Measurements from ENCODE around the gene PDE8A.

The PDE8A gene

GRCh38 chr15:85128621-85129020 lies 147.0 kb downstream of the PDE8A start:
- H3K4me1 Mint-ChIP-seq (ENCODE audit: low read depth): peaks cover 6% of the 10 kb centered on the region
- no peaks in the 10 kb centered on the region for H3K9me3 Mint-ChIP-seq
- no peak overlapping the region for H3K27ac Mint-ChIP-seq
- H3K36me3 Mint-ChIP-seq (ENCODE audit: low read depth): peaks cover 95% of the 10 kb centered on the region
- DNase-seq: no peak
- no peak overlapping the region for H3K4me3 Mint-ChIP-seq
- no peaks in the 10 kb centered on the region for H3K27me3 Mint-ChIP-seq

- Mint-ChIP-seq H3K27ac (no peak overlapping the region), H3K4me3 (no peak overlapping the region), H3K27me3 (no peaks in the 10 kb centered on the region), H3K4me1 (ENCODE audit: low read depth) (peaks cover 6% of the 10 kb centered on the region), H3K36me3 (ENCODE audit: low read depth) (peaks cover 91% of the 10 kb centered on the region), H3K9me3 (no peaks in the 10 kb centered on the region)
- DNase-seq: no peak
These were observed 148.2 kb downstream of the PDE8A start for GRCh38 chr15:85129881-85130280.

- no peaks in the 10 kb centered on the region for H3K9me3 Mint-ChIP-seq
- no peak overlapping the region for H3K27ac Mint-ChIP-seq
- no peak overlapping the region for H3K4me3 Mint-ChIP-seq
- H3K36me3 Mint-ChIP-seq (ENCODE audit: low read depth): peaks cover 88% of the 10 kb centered on the region
- no peaks in the 10 kb centered on the region for H3K27me3 Mint-ChIP-seq
- peaks cover 6% of the 10 kb centered on the region for H3K4me1 Mint-ChIP-seq (ENCODE audit: low read depth)
- no peak for DNase-seq
These were observed 150.3 kb downstream of the PDE8A start for GRCh38 chr15:85131915-85132314.

- Mint-ChIP-seq H3K27ac (no peak overlapping the region), H3K4me1 (ENCODE audit: low read depth) (peaks cover 6% of the 10 kb centered on the region), H3K4me3 (no peak overlapping the region), H3K27me3 (no peaks in the 10 kb centered on the region), H3K9me3 (no peaks in the 10 kb centered on the region), H3K36me3 (ENCODE audit: low read depth) (peaks cover 85% of the 10 kb centered on the region)
- no peak for DNase-seq
These were observed 152.1 kb downstream of the PDE8A start for GRCh38 chr15:85133709-85134108.

- H3K27me3 Mint-ChIP-seq: no peaks in the 10 kb centered on the region
- H3K36me3 Mint-ChIP-seq (ENCODE audit: low read depth): peaks cover 56% of the 10 kb centered on the region
- H3K4me1 Mint-ChIP-seq (ENCODE audit: low read depth): no peaks in the 10 kb centered on the region
- DNase-seq: no peak
- no peaks in the 10 kb centered on the region for H3K9me3 Mint-ChIP-seq
- no peak overlapping the region for H3K4me3 Mint-ChIP-seq
- no peak overlapping the region for H3K27ac Mint-ChIP-seq
These were observed 156.0 kb downstream of the PDE8A start for GRCh38 chr15:85137489-85138168.

- H3K4me1 Mint-ChIP-seq (ENCODE audit: low read depth): no peaks in the 10 kb centered on the region
- H3K36me3 Mint-ChIP-seq (ENCODE audit: low read depth): peaks cover 42% of the 10 kb centered on the region
- no peak overlapping the region for H3K27ac Mint-ChIP-seq
- no peak for DNase-seq
- no peak overlapping the region for H3K4me3 Mint-ChIP-seq
- no peaks in the 10 kb centered on the region for H3K9me3 Mint-ChIP-seq
- no peaks in the 10 kb centered on the region for H3K27me3 Mint-ChIP-seq
These were observed 157.7 kb downstream of the PDE8A start for GRCh38 chr15:85139391-85139790.

- no peaks in the 10 kb centered on the region for H3K9me3 Mint-ChIP-seq
- no peaks in the 10 kb centered on the region for H3K4me1 Mint-ChIP-seq (ENCODE audit: low read depth)
- H3K27ac Mint-ChIP-seq: no peak overlapping the region
- no peak for DNase-seq
- no peaks in the 10 kb centered on the region for H3K27me3 Mint-ChIP-seq
- peaks cover 23% of the 10 kb centered on the region for H3K36me3 Mint-ChIP-seq (ENCODE audit: low read depth)
- H3K4me3 Mint-ChIP-seq: no peak overlapping the region
These were observed 160.1 kb downstream of the PDE8A start for GRCh38 chr15:85141726-85142125.

GRCh38 chr15:85142312-85142711 lies 160.7 kb downstream of the PDE8A start:
- Mint-ChIP-seq H3K27ac (no peak overlapping the region), H3K27me3 (no peaks in the 10 kb centered on the region), H3K4me1 (ENCODE audit: low read depth) (no peaks in the 10 kb centered on the region), H3K36me3 (ENCODE audit: low read depth) (peaks cover 18% of the 10 kb centered on the region), H3K4me3 (no peak overlapping the region), H3K9me3 (no peaks in the 10 kb centered on the region)
- DNase-seq: no peak

GRCh38 chr15:85149465-85150129 lies 167.9 kb downstream of the PDE8A start:
- DNase-seq: no peak
- Mint-ChIP-seq H3K27me3 (peaks cover 3% of the 10 kb centered on the region), H3K4me3 (no peak overlapping the region), H3K27ac (no peak overlapping the region), H3K9me3 (peaks cover 4% of the 10 kb centered on the region), H3K36me3 (ENCODE audit: low read depth) (no peaks in the 10 kb centered on the region), H3K4me1 (ENCODE audit: low read depth) (peaks cover 27% of the 10 kb centered on the region)

GRCh38 chr15:85150130-85150480 lies 168.4 kb downstream of the PDE8A start:
- Mint-ChIP-seq H3K27me3 (peaks cover 3% of the 10 kb centered on the region), H3K36me3 (ENCODE audit: low read depth) (no peaks in the 10 kb centered on the region), H3K4me1 (ENCODE audit: low read depth) (peaks cover 27% of the 10 kb centered on the region), H3K9me3 (peaks cover 4% of the 10 kb centered on the region), H3K27ac (no peak overlapping the region), H3K4me3 (no peak overlapping the region)
- no peak for DNase-seq

GRCh38 chr15:85151145-85151544 lies 169.5 kb downstream of the PDE8A start:
- H3K36me3 Mint-ChIP-seq (ENCODE audit: low read depth): no peaks in the 10 kb centered on the region
- no peak overlapping the region for H3K27ac Mint-ChIP-seq
- peaks cover 5% of the 10 kb centered on the region for H3K27me3 Mint-ChIP-seq
- peaks cover 27% of the 10 kb centered on the region for H3K4me1 Mint-ChIP-seq (ENCODE audit: low read depth)
- H3K4me3 Mint-ChIP-seq: no peak overlapping the region
- no peak for DNase-seq
- peaks cover 4% of the 10 kb centered on the region for H3K9me3 Mint-ChIP-seq

- no peak for DNase-seq
- Mint-ChIP-seq H3K27ac (no peak overlapping the region), H3K9me3 (peaks cover 4% of the 10 kb centered on the region), H3K36me3 (ENCODE audit: low read depth) (no peaks in the 10 kb centered on the region), H3K4me3 (no peak overlapping the region), H3K27me3 (peaks cover 5% of the 10 kb centered on the region), H3K4me1 (ENCODE audit: low read depth) (peaks cover 27% of the 10 kb centered on the region)
These were observed 170.2 kb downstream of the PDE8A start for GRCh38 chr15:85151861-85152260.

- Mint-ChIP-seq H3K4me3 (no peak overlapping the region), H3K36me3 (ENCODE audit: low read depth) (no peaks in the 10 kb centered on the region), H3K27ac (no peak overlapping the region), H3K9me3 (peaks cover 4% of the 10 kb centered on the region), H3K4me1 (ENCODE audit: low read depth) (peaks cover 21% of the 10 kb centered on the region), H3K27me3 (peaks cover 5% of the 10 kb centered on the region)
- no peak for DNase-seq
These were observed 172.4 kb downstream of the PDE8A start for GRCh38 chr15:85154061-85154460.

GRCh38 chr15:85155360-85155759 lies 173.7 kb downstream of the PDE8A start:
- no peak overlapping the region for H3K27ac Mint-ChIP-seq
- peaks cover 5% of the 10 kb centered on the region for H3K27me3 Mint-ChIP-seq
- peaks cover 14% of the 10 kb centered on the region for H3K4me1 Mint-ChIP-seq (ENCODE audit: low read depth)
- H3K36me3 Mint-ChIP-seq (ENCODE audit: low read depth): no peaks in the 10 kb centered on the region
- no peak for DNase-seq
- H3K4me3 Mint-ChIP-seq: no peak overlapping the region
- H3K9me3 Mint-ChIP-seq: peaks cover 4% of the 10 kb centered on the region

GRCh38 chr15:85155857-85156256 lies 174.2 kb downstream of the PDE8A start:
- Mint-ChIP-seq H3K4me1 (ENCODE audit: low read depth) (peaks cover 14% of the 10 kb centered on the region), H3K4me3 (no peak overlapping the region), H3K27ac (no peak overlapping the region), H3K27me3 (peaks cover 5% of the 10 kb centered on the region), H3K36me3 (ENCODE audit: low read depth) (no peaks in the 10 kb centered on the region), H3K9me3 (peaks cover 4% of the 10 kb centered on the region)
- no peak for DNase-seq
